Endothelial cell of umbilical vein (primary cell): ENCODE data around the gene TRIM37. TPM values are rescaled to one million over a fixed set of nuclear protein-coding genes. Genes with fewer than 3 reads are reported as not detected.

Experiments
- BruUV-seq: library from RNA; stranded (reverse); fragments of 400-500 nt; replicated peaks from 2 replicates; lab custom pipeline; 2021; lab: Mats Ljungman, UMichigan
- CTCF ChIA-PET: fragments of 300-600, 350-600 bp; sonication (Branson Sonifier 250); formaldehyde crosslinking; loops from one replicate; lab custom pipeline; 2021; ENCODE audit warnings: antibody characterized with exemption, inconsistent platforms; lab: Charles Lee
- POLR2A ChIA-PET: fragments of 300-600, 350-600 bp; sonication (Branson Sonifier 250); formaldehyde crosslinking; loops from one replicate; lab custom pipeline; 2021; ENCODE audit warnings: antibody characterized with exemption, inconsistent platforms; lab: Charles Lee
- DNase-seq: peaks from one replicate; pipeline ENCODE4 v3.0.0-alpha.2; 2011; ENCODE audit warnings: low read depth, low spot score
- FAIRE-seq: peaks from 2 replicates; lab custom pipeline; 2011; peaks lifted over from hg19 to GRCh38; lab: Jason Lieb, UNC
- H2AFZ ChIP-seq: 2 replicates; pipeline ENCODE4 v1.6.0; 2012; ENCODE audit warnings: low read depth, low read length, control low read depth, inconsistent platforms
- H3K27ac ChIP-seq: 2 replicates; pipeline ENCODE4 v1.5.1; 2011; ENCODE audit warnings: low read depth, mild to moderate bottlenecking, control low read depth, low read length, moderate library complexity; ENCODE audit not compliant: insufficient read depth
- H3K27me3 ChIP-seq, 2 experiments: 2 replicates each; pipeline versions ENCODE4 v1.6.0 to v1.6.1; 2011; ENCODE audit warnings: low read length in 2 of 2, mixed read lengths in 1 of 2; ENCODE audit not compliant: control insufficient read depth in 2 of 2, insufficient read depth in 2 of 2
- H3K36me3 ChIP-seq, 2 experiments: 2 replicates in 1 of 2; 3 replicates in 1 of 2; pipeline ENCODE4 v1.5.1; 2011; ENCODE audit warnings: low read length in 2 of 2, mild to moderate bottlenecking in 1 of 2, moderate library complexity in 1 of 2; ENCODE audit not compliant: control insufficient read depth in 2 of 2, insufficient read depth in 2 of 2; ENCODE audit errors: extremely low read depth in 1 of 2
- H3K4me1 ChIP-seq: 3 replicates; pipeline ENCODE4 v1.5.1; 2011; ENCODE audit warnings: mild to moderate bottlenecking, low read length; ENCODE audit not compliant: control insufficient read depth, insufficient read depth; ENCODE audit errors: extremely low read depth
- H3K4me2 ChIP-seq: 2 replicates; pipeline ENCODE4 v1.6.1; 2011; ENCODE audit warnings: low read length, control low read depth, mixed read lengths; ENCODE audit not compliant: insufficient read depth
- H3K4me3 ChIP-seq, 3 experiments: fragments of 200-600 bp in 1 of 3; sonication (generic), shearing (Covaris generic) in 1 of 3; replicated peaks in 1 of 3; 2 replicates each; pipeline ENCODE4 v1.5.1; 2011 to 2016; ENCODE audit warnings: control low read depth in 3 of 3, low read length in 3 of 3, mild to moderate bottlenecking in 2 of 3, inconsistent platforms in 1 of 3, low read depth in 1 of 3, moderate library complexity in 1 of 3; ENCODE audit not compliant: insufficient read depth in 1 of 3
- H3K79me2 ChIP-seq: 2 replicates; pipeline ENCODE4 v1.6.0; 2012; ENCODE audit warnings: low read length, inconsistent platforms; ENCODE audit not compliant: control insufficient read depth, insufficient read depth
- H3K9ac ChIP-seq: replicated peaks from 2 replicates; pipeline ENCODE3; 2011; ENCODE audit warnings: low read length, control low read depth; ENCODE audit not compliant: insufficient read depth; ENCODE audit errors: extremely low read depth
- H3K9me1 ChIP-seq: replicated peaks from 3 replicates; pipeline ENCODE4 v1.6.0; 2011; ENCODE audit warnings: mild to moderate bottlenecking, low read length; ENCODE audit not compliant: control insufficient read depth, insufficient read depth; ENCODE audit errors: extremely low read depth
- H3K9me3 ChIP-seq: replicated peaks from 2 replicates; pipeline ENCODE4 v1.5.1; 2012; ENCODE audit warnings: low read length, inconsistent platforms; ENCODE audit not compliant: control insufficient read depth, insufficient read depth
- H4K20me1 ChIP-seq: replicated peaks from 2 replicates; pipeline ENCODE3; 2011; ENCODE audit warnings: mild to moderate bottlenecking, low read length; ENCODE audit not compliant: control insufficient read depth, insufficient read depth; ENCODE audit errors: extremely low read depth
- EZH2 ChIP-seq: IDR thresholded peaks from 2 replicates; pipeline ENCODE4 v1.6.1; 2012; ENCODE audit warnings: borderline replicate concordance, low read depth, mild to moderate bottlenecking, moderate library complexity, low read length, inconsistent platforms; ENCODE audit not compliant: severe bottlenecking
- FOS ChIP-seq: IDR thresholded peaks from 2 replicates; pipeline ENCODE4 v1.6.1; 2011; ENCODE audit warnings: mild to moderate bottlenecking, low read length, moderate library complexity, borderline replicate concordance; ENCODE audit not compliant: insufficient read depth
- GATA2 ChIP-seq: IDR thresholded peaks from 2 replicates; pipeline ENCODE4 v1.7.0; 2011; ENCODE audit warnings: low read depth, mild to moderate bottlenecking, moderate library complexity, mixed read lengths, low read length; ENCODE audit not compliant: insufficient read length, insufficient read depth
- JUN ChIP-seq: IDR thresholded peaks from 2 replicates; pipeline ENCODE4 v1.6.1; 2011; ENCODE audit warnings: borderline replicate concordance, low read depth; ENCODE audit not compliant: insufficient read length, insufficient read depth
- MYC ChIP-seq: IDR thresholded peaks from one replicate; pipeline ENCODE4 v1.6.1; 2011; ENCODE audit warnings: mild to moderate bottlenecking, low read depth, low read length
- POLR2A ChIP-seq: IDR thresholded peaks from 2 replicates; pipeline ENCODE4 v1.6.1; 2012; ENCODE audit warnings: low read depth, mild to moderate bottlenecking, control low read depth, low read length
- POLR2AphosphoS5 ChIP-seq: IDR thresholded peaks from 2 replicates; pipeline ENCODE4 v1.6.1; 2012; ENCODE audit warnings: low read depth, mild to moderate bottlenecking, control low read depth, low read length, moderate library complexity; ENCODE audit not compliant: insufficient read depth
- dilution Hi-C: fragments of 300-500 bp; cut with MboI; formaldehyde crosslinking; loops from one replicate; pipeline ENCODE4 v1.15.0; 2019; ENCODE audit warnings: low sequenced_read_pairs; ENCODE audit not compliant: extremely low pct_ligation_motif_present
- intact Hi-C: fragments of 100-400 bp; cut with micrococcal nuclease; formaldehyde crosslinking; loops from one replicate; pipeline ENCODE4 v1.10.0; 2022
- polyA plus RNA-seq, 4 experiments: library from polyadenylated mRNA; depleted of rRNA in 3 of 4; stranded (reverse) in 3 of 4; unstranded in 1 of 4; fragments of >200 nt; gene quantifications; 2 replicates each; pipeline versions ENCODE4 v1.2.1 to v1.2.3, GENCODE V29; 2011 to 2012; ENCODE audit warnings: missing spikeins in 1 of 4
- total RNA-seq: library from RNA; stranded (reverse); gene quantifications from 2 replicates; pipeline ENCODE4 v1.2.3, GENCODE V29; 2021
- TF ChIP-seq, protein P1 (sequence below), 2 donors: IDR thresholded peaks; 1 replicate in 1 of 2; 2 replicates in 1 of 2; pipeline ENCODE4 v1.5.1; 2011; ENCODE audit warnings: low read length in 2 of 2, mild to moderate bottlenecking in 2 of 2, moderate library complexity in 2 of 2, control low read depth in 1 of 2, inconsistent platforms in 1 of 2, low read depth in 1 of 2; ENCODE audit not compliant: insufficient read depth in 1 of 2; ENCODE audit errors: extremely low read depth in 1 of 2
- TF ChIP-seq, protein P2 (sequence below): IDR thresholded peaks from 2 replicates; pipeline ENCODE4 v1.6.1; 2011; ENCODE audit not compliant: insufficient read depth, insufficient read length

The TRIM37 gene
- total and polyA plus RNA-seq, 2 donors (not counting 3 experiments of a cell fraction or from before 2014, with no cell fraction given): 18.8 to 41.9 TPM

DNA sequence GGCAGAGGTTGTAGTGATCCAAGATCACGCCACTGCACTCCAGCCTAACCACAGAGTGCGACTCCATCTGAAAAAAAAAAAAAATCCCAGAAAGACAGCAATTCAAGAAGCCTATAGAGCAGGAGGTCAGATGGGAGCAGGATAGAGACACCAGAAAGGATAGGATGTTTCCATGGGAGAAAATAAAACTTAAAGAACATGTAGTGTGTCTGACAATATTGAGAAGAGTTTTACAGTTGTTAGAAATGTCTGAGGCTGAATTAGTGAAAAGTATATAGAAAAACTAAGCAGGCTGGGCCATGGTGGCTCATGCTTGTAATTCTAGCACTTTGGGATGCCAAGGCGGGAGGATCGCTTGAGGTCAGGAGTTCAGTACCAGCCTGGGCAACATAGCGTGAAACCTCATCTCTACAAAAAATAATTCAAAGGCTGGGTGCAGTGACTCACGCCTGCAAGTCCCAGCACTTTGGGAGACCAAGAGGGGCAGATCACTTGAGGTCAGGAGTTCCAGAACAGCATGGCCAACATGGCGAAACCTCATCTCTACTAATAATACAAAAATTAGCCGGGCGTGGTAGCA lies 15.3 kb upstream of the TRIM37 start:
- no peak for FAIRE-seq
- H2AFZ ChIP-seq: no peak overlapping the region
- no peaks in the 10 kb centered on the region for H4K20me1 ChIP-seq
- no peaks in the 10 kb centered on the region for H3K9me1 ChIP-seq
- peaks cover 2 to 3% of the 10 kb centered on the region in 2 experiments for H3K36me3 ChIP-seq
- no peak for DNase-seq
- no peak overlapping the region for H3K4me2 ChIP-seq
- H3K4me1 ChIP-seq: no peaks in the 10 kb centered on the region
- no peaks in the 10 kb centered on the region for H3K27me3 ChIP-seq
- H3K79me2 ChIP-seq: peaks cover 19% of the 10 kb centered on the region
- dilution Hi-C loops: no loop called here
- BruUV-seq: no TSS peak
- no peak overlapping the region for H3K4me3 ChIP-seq
- no peak overlapping the region for H3K27ac ChIP-seq
- CTCF ChIA-PET: interaction anchor here (1.6 kb wide), 1 partner anchor 10 kb away, joined by 4 read pairs; no protein-coding TSS in a partner anchor
- H3K9me3 ChIP-seq: no peaks in the 10 kb centered on the region
- POLR2A ChIA-PET: no interaction called here
- intact Hi-C loops: no loop called here
- TF ChIP-seq JUN (no peak), EZH2 (no peak), FOS (no peak), POLR2AphosphoS5 (no peak), POLR2A (no peak), MYC (no peak), GATA2 (no peak)
- TF ChIP-seq, protein P1, sequence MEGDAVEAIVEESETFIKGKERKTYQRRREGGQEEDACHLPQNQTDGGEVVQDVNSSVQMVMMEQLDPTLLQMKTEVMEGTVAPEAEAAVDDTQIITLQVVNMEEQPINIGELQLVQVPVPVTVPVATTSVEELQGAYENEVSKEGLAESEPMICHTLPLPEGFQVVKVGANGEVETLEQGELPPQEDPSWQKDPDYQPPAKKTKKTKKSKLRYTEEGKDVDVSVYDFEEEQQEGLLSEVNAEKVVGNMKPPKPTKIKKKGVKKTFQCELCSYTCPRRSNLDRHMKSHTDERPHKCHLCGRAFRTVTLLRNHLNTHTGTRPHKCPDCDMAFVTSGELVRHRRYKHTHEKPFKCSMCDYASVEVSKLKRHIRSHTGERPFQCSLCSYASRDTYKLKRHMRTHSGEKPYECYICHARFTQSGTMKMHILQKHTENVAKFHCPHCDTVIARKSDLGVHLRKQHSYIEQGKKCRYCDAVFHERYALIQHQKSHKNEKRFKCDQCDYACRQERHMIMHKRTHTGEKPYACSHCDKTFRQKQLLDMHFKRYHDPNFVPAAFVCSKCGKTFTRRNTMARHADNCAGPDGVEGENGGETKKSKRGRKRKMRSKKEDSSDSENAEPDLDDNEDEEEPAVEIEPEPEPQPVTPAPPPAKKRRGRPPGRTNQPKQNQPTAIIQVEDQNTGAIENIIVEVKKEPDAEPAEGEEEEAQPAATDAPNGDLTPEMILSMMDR (IDR thresholded peaks at IDR 0.05; ENCODE audit: extremely low read depth in 1 of 2, insufficient read depth in 1 of 2, low read depth in 1 of 2, low read length in 2 of 2): no peak
- TF ChIP-seq, protein P2, sequence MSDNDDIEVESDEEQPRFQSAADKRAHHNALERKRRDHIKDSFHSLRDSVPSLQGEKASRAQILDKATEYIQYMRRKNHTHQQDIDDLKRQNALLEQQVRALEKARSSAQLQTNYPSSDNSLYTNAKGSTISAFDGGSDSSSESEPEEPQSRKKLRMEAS: no peak
- H3K9ac ChIP-seq: no peak overlapping the region
